ENCODE data around the gene CWH43.

DNA sequence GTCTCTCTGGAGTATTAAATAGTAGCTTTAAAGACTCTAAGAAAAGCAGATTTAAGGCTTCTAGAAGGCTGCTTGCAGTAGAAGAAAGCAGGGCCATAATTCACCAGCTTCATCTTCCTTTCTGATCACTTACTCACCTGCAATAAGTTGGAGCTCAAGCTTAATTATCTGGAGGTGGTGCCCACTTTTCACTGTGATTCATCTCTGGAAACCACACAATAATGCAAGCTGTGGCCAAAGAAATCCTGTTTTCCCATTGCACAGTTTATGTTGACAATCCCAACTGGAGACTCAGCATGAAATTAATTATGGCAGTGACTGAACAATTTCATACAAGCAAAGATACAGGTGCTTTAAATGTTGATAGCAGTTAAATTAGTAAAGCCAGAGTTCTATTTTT lies 14.7 kb downstream of the CWH43 start:
- TF ChIP-seq, protein P1, sequence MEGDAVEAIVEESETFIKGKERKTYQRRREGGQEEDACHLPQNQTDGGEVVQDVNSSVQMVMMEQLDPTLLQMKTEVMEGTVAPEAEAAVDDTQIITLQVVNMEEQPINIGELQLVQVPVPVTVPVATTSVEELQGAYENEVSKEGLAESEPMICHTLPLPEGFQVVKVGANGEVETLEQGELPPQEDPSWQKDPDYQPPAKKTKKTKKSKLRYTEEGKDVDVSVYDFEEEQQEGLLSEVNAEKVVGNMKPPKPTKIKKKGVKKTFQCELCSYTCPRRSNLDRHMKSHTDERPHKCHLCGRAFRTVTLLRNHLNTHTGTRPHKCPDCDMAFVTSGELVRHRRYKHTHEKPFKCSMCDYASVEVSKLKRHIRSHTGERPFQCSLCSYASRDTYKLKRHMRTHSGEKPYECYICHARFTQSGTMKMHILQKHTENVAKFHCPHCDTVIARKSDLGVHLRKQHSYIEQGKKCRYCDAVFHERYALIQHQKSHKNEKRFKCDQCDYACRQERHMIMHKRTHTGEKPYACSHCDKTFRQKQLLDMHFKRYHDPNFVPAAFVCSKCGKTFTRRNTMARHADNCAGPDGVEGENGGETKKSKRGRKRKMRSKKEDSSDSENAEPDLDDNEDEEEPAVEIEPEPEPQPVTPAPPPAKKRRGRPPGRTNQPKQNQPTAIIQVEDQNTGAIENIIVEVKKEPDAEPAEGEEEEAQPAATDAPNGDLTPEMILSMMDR (IDR thresholded peaks at IDR 0.05), result no peak
- TF ChIP-seq POLR2A (IDR thresholded peaks at IDR 0.05), result no peak
